HepG2 (cell line): ENCODE data around the gene PMIS2. TPM values are rescaled to one million over a fixed set of nuclear protein-coding genes. Genes with fewer than 3 reads are reported as not detected.
A peak's percentile ranks its signal among the peaks of the same experiment; 100 is the strongest.

Source experiments
- AGO2 ChIP-seq: fragments of 200-400 bp; formaldehyde crosslinking; optimal IDR thresholded peaks from 2 replicates; pipeline ENCODE3; 2017; ENCODE audit warnings: mild to moderate bottlenecking, low read depth, low read length, moderate library complexity
- CC2D1A ChIP-seq: sonication (generic); formaldehyde crosslinking; IDR thresholded peaks from 2 replicates; pipeline ENCODE4 v1.8.1; 2023; ENCODE audit warnings: mild to moderate bottlenecking, missing genetic modification reagents
- FOXK2 ChIP-seq: fragments of 450-650 bp; IDR thresholded peaks from 2 replicates; pipeline ENCODE4 v1.6.1; 2016
- HNRNPK ChIP-seq: fragments of 200-400 bp; formaldehyde crosslinking; IDR thresholded peaks from 2 replicates; pipeline ENCODE4 v1.6.1; 2018; ENCODE audit warnings: low read length, low read depth, moderate library complexity, mild to moderate bottlenecking; ENCODE audit not compliant: poor library complexity, severe bottlenecking
- MAZ ChIP-seq, 2 experiments: sonication (generic) in 1 of 2; formaldehyde crosslinking in 1 of 2; IDR thresholded peaks; 2 replicates each; pipeline versions ENCODE4 v1.5.0 to v1.6.1; 2012 to 2020; ENCODE audit warnings: low read depth in 2 of 2, mild to moderate bottlenecking in 2 of 2, borderline replicate concordance in 1 of 2, improper control_type of control experiment in 1 of 2, low read length in 1 of 2, missing genetic modification reagents in 1 of 2, moderate library complexity in 1 of 2
- MEIS2 ChIP-seq: sonication (generic); formaldehyde crosslinking; IDR thresholded peaks from 2 replicates; pipeline ENCODE4 v1.9.0; 2021; ENCODE audit warnings: mild to moderate bottlenecking, missing genetic modification reagents
- NR0B2 ChIP-seq: sonication (generic); formaldehyde crosslinking; IDR thresholded peaks from 2 replicates; pipeline ENCODE4 v1.4.0; 2020; ENCODE audit warnings: mild to moderate bottlenecking, missing genetic modification reagents
- PHB2 ChIP-seq: fragments of 450-650 bp; IDR thresholded peaks from 2 replicates; pipeline ENCODE4 v1.6.1; 2018; ENCODE audit not compliant: partially characterized antibody
- SMAD9 ChIP-seq: sonication (generic); formaldehyde crosslinking; IDR thresholded peaks from 2 replicates; pipeline ENCODE4 v1.5.1; 2020; ENCODE audit warnings: mild to moderate bottlenecking, missing genetic modification reagents
- THAP8 ChIP-seq: sonication (generic); formaldehyde crosslinking; IDR thresholded peaks from 2 replicates; pipeline ENCODE4 v1.5.1; 2020; ENCODE audit warnings: missing genetic modification reagents, mild to moderate bottlenecking, borderline replicate concordance
- ZHX1 ChIP-seq: sonication (generic); formaldehyde crosslinking; IDR thresholded peaks from 2 replicates; pipeline ENCODE4 v1.8.1; 2022; ENCODE audit warnings: low read depth, mild to moderate bottlenecking, missing genetic modification reagents
- ZNF143 ChIP-seq: sonication (generic); formaldehyde crosslinking; IDR thresholded peaks from 2 replicates; pipeline ENCODE4 v1.4.0; 2020; ENCODE audit warnings: missing genetic modification reagents
- ZNF232 ChIP-seq: sonication (generic); formaldehyde crosslinking; IDR thresholded peaks from 2 replicates; pipeline ENCODE4 v1.4.0; 2020; ENCODE audit warnings: missing genetic modification reagents, borderline replicate concordance
- ZNF264 ChIP-seq: sonication (generic); formaldehyde crosslinking; IDR thresholded peaks from 2 replicates; pipeline ENCODE4 v1.4.0; 2020; ENCODE audit warnings: missing genetic modification reagents
- ZNF484 ChIP-seq: sonication (generic); formaldehyde crosslinking; IDR thresholded peaks from 2 replicates; pipeline ENCODE4 v1.5.1; 2020; ENCODE audit warnings: mild to moderate bottlenecking, low read depth, missing genetic modification reagents, borderline replicate concordance
- ZNF761 ChIP-seq: sonication (generic); formaldehyde crosslinking; conservative IDR thresholded peaks from 2 replicates; pipeline ENCODE4 v1.4.0; 2020; ENCODE audit warnings: mild to moderate bottlenecking, missing genetic modification reagents
- ZNF772 ChIP-seq: sonication (generic); formaldehyde crosslinking; IDR thresholded peaks from 2 replicates; pipeline ENCODE4 v1.5.0; 2020; ENCODE audit warnings: mild to moderate bottlenecking, missing genetic modification reagents
- ZSCAN29 ChIP-seq: sonication (generic); formaldehyde crosslinking; conservative IDR thresholded peaks from 2 replicates; pipeline ENCODE4 v1.4.0; 2020; ENCODE audit warnings: mild to moderate bottlenecking, missing genetic modification reagents
- polyA plus RNA-seq, 8 experiments: library from polyadenylated mRNA; depleted of rRNA in 3 of 8; stranded (reverse) in 7 of 8; unstranded in 1 of 8; fragments of >200 nt; fragmentation: Illumina TruSeq in 4 of 8; extraction: Trizol in 4 of 8; gene quantifications; 2 replicates each; pipeline versions ENCODE4 v1.2.1 to v1.2.3, GENCODE V29; 2011 to 2016; ENCODE audit warnings: low read depth in 4 of 8, missing spikeins in 1 of 8, mixed read lengths in 1 of 8; ENCODE audit not compliant: insufficient read depth in 1 of 8
- total RNA-seq, 5 experiments: library from RNA; depleted of rRNA; stranded (reverse); fragments of >200 nt; fragmentation: Illumina TruSeq; extraction: Trizol; gene quantifications; 2 replicates each; pipeline ENCODE4 v1.2.3, GENCODE V29; 2016; ENCODE audit warnings: low read depth in 1 of 5
- TF ChIP-seq, protein P1 (sequence below): sonication (generic); formaldehyde crosslinking; IDR thresholded peaks from 2 replicates; pipeline ENCODE4 v1.4.0; 2020; ENCODE audit warnings: missing genetic modification reagents
- TF ChIP-seq, protein P2 (sequence below): sonication (generic); formaldehyde crosslinking; IDR thresholded peaks from 2 replicates; pipeline ENCODE4 v1.4.0; 2020; ENCODE audit warnings: missing genetic modification reagents

Gene PMIS2
- total and polyA plus RNA-seq, 2 of the 13 experiments (the other 11 are each of a cell fraction or from before 2014, with no cell fraction given), result not detected

- TF ChIP-seq MEIS2 (0 out of 2 replicates have a peak, but pooled peaks have one; percentile 18), ZNF484 (CRISPR knock-in tag) (no peak), PHB2 (no peak), ZNF772 (CRISPR knock-in tag) (peak; percentile 59; the same call in 1 of the 2 replicates), ZNF232 (CRISPR knock-in tag) (no peak), FOXK2 (no peak), ZSCAN29 (0 out of 2 replicates have a peak, but pooled peaks have one; percentile 45), HNRNPK (no peak), NR0B2 (CRISPR knock-in tag) (peak; percentile 59; the same call in 1 of the 2 replicates), ZNF143 (peak; percentile 68), SMAD9 (CRISPR knock-in tag) (no peak), MAZ (IDR thresholded peaks at IDR 0.05; ENCODE audit: borderline replicate concordance, low read depth, low read length) (peak; percentile 58; the same call in 1 of the 2 replicates), MAZ (CRISPR knock-in tag; IDR thresholded peaks at IDR 0.05; ENCODE audit: low read depth) (peak; percentile 89), THAP8 (no peak), ZHX1 (CRISPR knock-in tag) (no peak), CC2D1A (no peak), ZNF761 (0 out of 2 replicates have a peak, but pooled peaks have one; percentile 42), ZNF264 (peak; percentile 70), AGO2 (peak; percentile 38)
- TF ChIP-seq, protein P1, sequence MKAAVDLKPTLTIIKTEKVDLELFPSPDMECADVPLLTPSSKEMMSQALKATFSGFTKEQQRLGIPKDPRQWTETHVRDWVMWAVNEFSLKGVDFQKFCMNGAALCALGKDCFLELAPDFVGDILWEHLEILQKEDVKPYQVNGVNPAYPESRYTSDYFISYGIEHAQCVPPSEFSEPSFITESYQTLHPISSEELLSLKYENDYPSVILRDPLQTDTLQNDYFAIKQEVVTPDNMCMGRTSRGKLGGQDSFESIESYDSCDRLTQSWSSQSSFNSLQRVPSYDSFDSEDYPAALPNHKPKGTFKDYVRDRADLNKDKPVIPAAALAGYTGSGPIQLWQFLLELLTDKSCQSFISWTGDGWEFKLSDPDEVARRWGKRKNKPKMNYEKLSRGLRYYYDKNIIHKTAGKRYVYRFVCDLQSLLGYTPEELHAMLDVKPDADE (CRISPR knock-in tag), result no peak
- TF ChIP-seq, protein P2, sequence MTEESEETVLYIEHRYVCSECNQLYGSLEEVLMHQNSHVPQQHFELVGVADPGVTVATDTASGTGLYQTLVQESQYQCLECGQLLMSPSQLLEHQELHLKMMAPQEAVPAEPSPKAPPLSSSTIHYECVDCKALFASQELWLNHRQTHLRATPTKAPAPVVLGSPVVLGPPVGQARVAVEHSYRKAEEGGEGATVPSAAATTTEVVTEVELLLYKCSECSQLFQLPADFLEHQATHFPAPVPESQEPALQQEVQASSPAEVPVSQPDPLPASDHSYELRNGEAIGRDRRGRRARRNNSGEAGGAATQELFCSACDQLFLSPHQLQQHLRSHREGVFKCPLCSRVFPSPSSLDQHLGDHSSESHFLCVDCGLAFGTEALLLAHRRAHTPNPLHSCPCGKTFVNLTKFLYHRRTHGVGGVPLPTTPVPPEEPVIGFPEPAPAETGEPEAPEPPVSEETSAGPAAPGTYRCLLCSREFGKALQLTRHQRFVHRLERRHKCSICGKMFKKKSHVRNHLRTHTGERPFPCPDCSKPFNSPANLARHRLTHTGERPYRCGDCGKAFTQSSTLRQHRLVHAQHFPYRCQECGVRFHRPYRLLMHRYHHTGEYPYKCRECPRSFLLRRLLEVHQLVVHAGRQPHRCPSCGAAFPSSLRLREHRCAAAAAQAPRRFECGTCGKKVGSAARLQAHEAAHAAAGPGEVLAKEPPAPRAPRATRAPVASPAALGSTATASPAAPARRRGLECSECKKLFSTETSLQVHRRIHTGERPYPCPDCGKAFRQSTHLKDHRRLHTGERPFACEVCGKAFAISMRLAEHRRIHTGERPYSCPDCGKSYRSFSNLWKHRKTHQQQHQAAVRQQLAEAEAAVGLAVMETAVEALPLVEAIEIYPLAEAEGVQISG, result peak; percentile 90
These were observed 42.8 kb downstream of the PMIS2 start, which contains the start of gene RBM42 (continued) for GRCh38 chr19:35628565-35629331.
